Spleen (tissue), 11 donors: ENCODE measurements around the gene MACROD2. TPM values are rescaled to one million over a fixed set of nuclear protein-coding genes. Genes with fewer than 3 reads are reported as not detected.

Experiments used
- DNase-seq: peaks from one replicate; pipeline ENCODE4 v3.0.0-alpha.2; 2020
- H3K27ac ChIP-seq, 8 donors: fragments of 200-600 bp; sonication (generic) in 7 of 8; 1 replicate in 4 of 8; 2 replicates in 4 of 8; pipeline versions ENCODE4 v1.5.0 to v1.8.0; 2016 to 2021; ENCODE audit warnings: inconsistent platforms in 4 of 8, mild to moderate bottlenecking in 4 of 8, moderate library complexity in 1 of 8
- H3K27me3 ChIP-seq, 7 donors: fragments of 200-600 bp; sonication (generic) in 6 of 7; replicated peaks in 1 of 7; 1 replicate in 4 of 7; 2 replicates in 3 of 7; pipeline versions ENCODE4 v1.5.0 to v1.8.0; 2016 to 2021; ENCODE audit warnings: inconsistent platforms in 3 of 7, mild to moderate bottlenecking in 1 of 7
- H3K36me3 ChIP-seq, 6 donors: fragments of 200-600 bp; sonication (generic) in 5 of 6; 1 replicate in 4 of 6; 2 replicates in 2 of 6; pipeline versions ENCODE4 v1.5.0 to v1.8.0; 2016 to 2021; ENCODE audit warnings: inconsistent platforms in 2 of 6
- H3K4me1 ChIP-seq, 6 donors: fragments of 200-600 bp; sonication (generic) in 5 of 6; 1 replicate in 3 of 6; 2 replicates in 3 of 6; pipeline versions ENCODE4 v1.5.0 to v1.8.0; 2016 to 2021; ENCODE audit warnings: inconsistent platforms in 3 of 6
- H3K4me3 ChIP-seq, 8 donors: fragments of 200-600 bp; sonication (generic) in 7 of 8; 1 replicate in 4 of 8; 2 replicates in 4 of 8; pipeline versions ENCODE4 v1.5.0 to v1.8.0; 2016 to 2021; ENCODE audit warnings: inconsistent platforms in 4 of 8, mild to moderate bottlenecking in 4 of 8, moderate library complexity in 2 of 8
- H3K9me3 ChIP-seq, 8 donors: fragments of 200-600 bp; sonication (generic) in 7 of 8; 1 replicate in 4 of 8; 2 replicates in 4 of 8; pipeline versions ENCODE4 v1.5.0 to v1.8.0; 2016 to 2021; ENCODE audit warnings: inconsistent platforms in 4 of 8
- POLR2A ChIP-seq, 3 donors: fragments of 450-650 bp; IDR thresholded peaks; one replicate each; pipeline ENCODE4 v1.5.1; 2017; ENCODE audit warnings: antibody characterized with exemption in 3 of 3, mild to moderate bottlenecking in 1 of 3
- POLR2AphosphoS5 ChIP-seq, 3 donors: sonication (generic); formaldehyde crosslinking; IDR thresholded peaks; one replicate each; pipeline ENCODE4 v1.5.1; 2017; ENCODE audit warnings: antibody characterized with exemption in 3 of 3
- WGBS, 5 donors: extraction: QIAGEN DNeasy Blood & Tissue Kit in 3 of 5; methylation state at CpG; one replicate each; pipeline versions ENCODE4 v1.1.5 to v1.1.7; 2013 to 2018; 5-methylcytosine and 5-hydroxymethylcytosine counted together
- intact Hi-C: fragments of 100-400 bp; cut with DNase I; formaldehyde crosslinking; loops from one replicate; pipeline ENCODE4 v1.15.0; 2023; ENCODE audit warnings: low total_unique reads
- polyA plus RNA-seq, 3 donors: library from polyadenylated mRNA; stranded (reverse); fragments of 200-250 nt; gene quantifications; one replicate each; pipeline ENCODE4 v1.2.1, GENCODE V29; 2013
- total RNA-seq, 7 donors: library from RNA; depleted of rRNA in 3 of 7; stranded (reverse); fragments of >200 nt in 3 of 7; fragmentation: NEBNext Ultra II Directional in 4 of 7; extraction: Animal tissue kit (Norgen Biotek cat#: 25700) in 4 of 7; gene quantifications; one replicate each; pipeline versions ENCODE4 v1.1.0 to v1.2.1, GENCODE V29; 2016 to 2021
- TF ChIP-seq, protein P1 (sequence below), 11 experiments: fragments of 200-600 bp in 7 of 11; fragments of 450-650 bp in 4 of 11; sonication (generic) in 4 of 11; IDR thresholded peaks in 8 of 11; conservative IDR thresholded peaks in 3 of 11; 1 replicate in 7 of 11; 2 replicates in 4 of 11; pipeline versions ENCODE4 v1.4.0 to v1.8.0; 2016 to 2021; ENCODE audit warnings: antibody characterized with exemption in 11 of 11, inconsistent platforms in 4 of 11, mild to moderate bottlenecking in 1 of 11
- donor health status: healthy with polysubstance abuse.
- donor health status: DM: no; HTN: no; CAD: no; lungs with moderate emphysema.
- donor health status: DM: no; HTN: no; CAD: no.
- donor health status: Bipolar disorder and iron deficiency.
- donor health status: healthy.
- donor health status: DM: no; HTN: no; CAD: no.
- donor health status: DM: yes; HTN: yes; CAD: no.

MACROD2 gene
- total and polyA plus RNA-seq, 10 donors, result 1.5 to 4.7 (median 3.4) TPM

DNA sequence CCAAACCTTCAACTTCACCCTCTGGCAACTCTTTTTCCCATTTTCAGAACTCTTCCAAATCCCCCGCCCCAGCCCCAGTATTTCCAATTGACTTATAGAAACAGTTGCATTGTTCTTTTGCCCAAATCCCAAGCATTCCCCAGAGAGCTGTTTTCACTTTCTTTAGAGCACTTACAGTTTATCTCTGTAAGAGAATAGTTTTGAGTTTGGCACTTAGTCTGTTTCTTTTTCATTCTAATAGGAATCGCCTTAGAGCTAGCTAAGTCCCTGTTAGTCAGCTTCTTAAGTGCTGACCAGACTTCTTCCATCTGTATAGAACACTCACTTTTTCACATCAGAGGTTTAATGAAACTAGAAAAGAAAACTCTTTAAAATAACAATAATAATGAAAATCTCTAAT lies 716.3 kb downstream of the MACROD2 start:
- no peak overlapping the region for H3K4me3 ChIP-seq
- H3K9me3 ChIP-seq, result no peaks in the 10 kb centered on the region
- TF ChIP-seq POLR2A (IDR thresholded peaks at IDR 0.05) (no peak), POLR2AphosphoS5 (IDR thresholded peaks at IDR 0.05) (no peak)
- TF ChIP-seq, protein P1, sequence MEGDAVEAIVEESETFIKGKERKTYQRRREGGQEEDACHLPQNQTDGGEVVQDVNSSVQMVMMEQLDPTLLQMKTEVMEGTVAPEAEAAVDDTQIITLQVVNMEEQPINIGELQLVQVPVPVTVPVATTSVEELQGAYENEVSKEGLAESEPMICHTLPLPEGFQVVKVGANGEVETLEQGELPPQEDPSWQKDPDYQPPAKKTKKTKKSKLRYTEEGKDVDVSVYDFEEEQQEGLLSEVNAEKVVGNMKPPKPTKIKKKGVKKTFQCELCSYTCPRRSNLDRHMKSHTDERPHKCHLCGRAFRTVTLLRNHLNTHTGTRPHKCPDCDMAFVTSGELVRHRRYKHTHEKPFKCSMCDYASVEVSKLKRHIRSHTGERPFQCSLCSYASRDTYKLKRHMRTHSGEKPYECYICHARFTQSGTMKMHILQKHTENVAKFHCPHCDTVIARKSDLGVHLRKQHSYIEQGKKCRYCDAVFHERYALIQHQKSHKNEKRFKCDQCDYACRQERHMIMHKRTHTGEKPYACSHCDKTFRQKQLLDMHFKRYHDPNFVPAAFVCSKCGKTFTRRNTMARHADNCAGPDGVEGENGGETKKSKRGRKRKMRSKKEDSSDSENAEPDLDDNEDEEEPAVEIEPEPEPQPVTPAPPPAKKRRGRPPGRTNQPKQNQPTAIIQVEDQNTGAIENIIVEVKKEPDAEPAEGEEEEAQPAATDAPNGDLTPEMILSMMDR (IDR thresholded peaks at IDR 0.05 in 8 of 11, conservative IDR thresholded peaks at IDR 0.05 in 3 of 11), result no peak
- no peaks in the 10 kb centered on the region for H3K4me1 ChIP-seq
- no peak overlapping the region for H3K27ac ChIP-seq
- no peaks in the 10 kb centered on the region for H3K27me3 ChIP-seq
- intact Hi-C loops, result no loop called here
- no peak for DNase-seq
- H3K36me3 ChIP-seq, result no peaks in the 10 kb centered on the region
- WGBS, 5 donors, result 68 to 86% (median 78%) methylated on average over 2 of the region's 2 CpGs

DNA sequence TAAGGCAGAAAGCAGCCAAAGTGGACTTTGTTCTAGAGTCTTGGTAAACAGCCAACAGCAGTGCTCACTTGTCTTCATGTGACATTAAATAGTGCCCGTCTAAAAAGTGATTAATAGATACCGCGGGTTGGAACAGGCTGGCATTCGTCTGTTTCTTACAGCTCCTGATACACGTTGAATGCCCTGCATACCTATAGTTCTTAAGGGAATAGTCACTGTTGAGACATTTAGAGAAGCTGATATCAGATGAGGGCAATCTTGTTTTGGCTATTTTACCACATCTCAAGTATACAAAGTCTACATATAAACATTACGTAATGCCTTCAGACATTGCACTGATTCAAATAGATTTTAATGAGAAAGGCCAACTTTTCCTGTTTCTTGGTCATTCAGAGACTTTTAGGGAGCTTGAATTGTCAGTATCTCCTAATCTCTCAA lies 717.0 kb downstream of the MACROD2 start:
- H3K27me3 ChIP-seq, result no peaks in the 10 kb centered on the region
- no peaks in the 10 kb centered on the region for H3K36me3 ChIP-seq
- H3K27ac ChIP-seq, result no peak overlapping the region
- no peaks in the 10 kb centered on the region for H3K4me1 ChIP-seq
- WGBS, 5 donors, result 72 to 83% (median 79%) methylated on average over 6 of the region's 6 CpGs
- no peak for DNase-seq
- TF ChIP-seq POLR2A (IDR thresholded peaks at IDR 0.05) (no peak), POLR2AphosphoS5 (IDR thresholded peaks at IDR 0.05) (no peak)
- TF ChIP-seq, protein P1 (IDR thresholded peaks at IDR 0.05 in 8 of 11, conservative IDR thresholded peaks at IDR 0.05 in 3 of 11), result no peak
- no peak overlapping the region for H3K4me3 ChIP-seq
- intact Hi-C loops, result no loop called here
- no peaks in the 10 kb centered on the region for H3K9me3 ChIP-seq

DNA sequence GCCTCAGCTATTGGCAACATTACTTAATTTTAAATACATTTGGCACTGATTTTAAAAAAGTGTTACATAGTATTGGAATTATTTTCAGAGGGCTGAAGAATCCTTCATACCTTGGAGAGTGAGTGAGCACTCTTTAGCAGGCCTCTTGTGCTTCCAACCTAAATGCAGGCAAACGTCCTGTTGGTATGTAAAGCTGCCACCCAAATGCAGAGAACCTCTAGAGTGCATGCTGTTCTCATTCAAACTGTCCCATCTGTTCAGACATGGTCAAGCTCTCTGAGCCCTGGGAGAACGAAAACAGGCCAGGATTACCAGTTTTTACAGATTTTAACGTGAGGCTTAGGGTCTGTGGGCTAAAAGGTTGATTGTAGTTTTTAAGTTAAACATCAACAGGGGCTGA lies 720.1 kb downstream of the MACROD2 start:
- intact Hi-C loops, result no loop called here
- Histone ChIP-seq H3K27ac (no peak overlapping the region), H3K9me3 (no peaks in the 10 kb centered on the region), H3K36me3 (no peaks in the 10 kb centered on the region), H3K4me1 (no peaks in the 10 kb centered on the region), H3K27me3 (no peaks in the 10 kb centered on the region), H3K4me3 (no peak overlapping the region)
- WGBS, 5 donors, result 63 to 77% (median 73%) methylated on average over 3 of the region's 3 CpGs
- TF ChIP-seq, protein P1 (IDR thresholded peaks at IDR 0.05 in 8 of 11, conservative IDR thresholded peaks at IDR 0.05 in 3 of 11), result no peak
- TF ChIP-seq POLR2A (IDR thresholded peaks at IDR 0.05) (no peak), POLR2AphosphoS5 (IDR thresholded peaks at IDR 0.05) (no peak)
- no peak for DNase-seq

DNA sequence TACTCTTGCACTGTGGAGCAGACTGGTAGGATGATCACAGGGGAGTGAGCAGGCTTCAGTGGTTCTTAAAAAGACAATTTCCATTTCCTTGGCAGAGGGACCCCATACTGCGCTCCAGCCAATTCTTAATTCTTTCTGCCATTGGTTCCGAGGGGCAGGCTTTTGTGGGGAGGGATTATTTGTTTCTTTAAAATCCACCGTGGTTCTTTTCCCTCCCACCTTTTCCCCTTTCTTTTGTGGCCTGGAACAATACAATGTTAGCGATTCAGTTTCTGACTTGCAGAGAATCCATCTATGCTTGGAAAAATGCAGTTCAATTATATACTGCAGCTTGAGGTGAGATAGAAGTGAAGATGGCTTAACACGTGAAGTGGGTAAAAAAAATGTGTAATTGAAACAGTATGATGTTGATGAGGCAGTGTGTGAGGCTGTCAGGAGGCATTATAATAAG lies 721.1 kb downstream of the MACROD2 start:
- WGBS, 5 donors, result 74 to 84% (median 76%) methylated on average over 5 of the region's 5 CpGs
- intact Hi-C loops, result no loop called here
- H3K4me1 ChIP-seq, result no peaks in the 10 kb centered on the region
- H3K9me3 ChIP-seq, result no peaks in the 10 kb centered on the region
- H3K4me3 ChIP-seq, result no peak overlapping the region
- no peak overlapping the region for H3K27ac ChIP-seq
- TF ChIP-seq POLR2AphosphoS5 (IDR thresholded peaks at IDR 0.05) (no peak), POLR2A (IDR thresholded peaks at IDR 0.05) (no peak)
- TF ChIP-seq, protein P1 (IDR thresholded peaks at IDR 0.05 in 8 of 11, conservative IDR thresholded peaks at IDR 0.05 in 3 of 11), result no peak
- H3K36me3 ChIP-seq, result no peaks in the 10 kb centered on the region
- no peak for DNase-seq
- no peaks in the 10 kb centered on the region for H3K27me3 ChIP-seq
